Measurements from ENCODE around the gene VPS16.

DNA sequence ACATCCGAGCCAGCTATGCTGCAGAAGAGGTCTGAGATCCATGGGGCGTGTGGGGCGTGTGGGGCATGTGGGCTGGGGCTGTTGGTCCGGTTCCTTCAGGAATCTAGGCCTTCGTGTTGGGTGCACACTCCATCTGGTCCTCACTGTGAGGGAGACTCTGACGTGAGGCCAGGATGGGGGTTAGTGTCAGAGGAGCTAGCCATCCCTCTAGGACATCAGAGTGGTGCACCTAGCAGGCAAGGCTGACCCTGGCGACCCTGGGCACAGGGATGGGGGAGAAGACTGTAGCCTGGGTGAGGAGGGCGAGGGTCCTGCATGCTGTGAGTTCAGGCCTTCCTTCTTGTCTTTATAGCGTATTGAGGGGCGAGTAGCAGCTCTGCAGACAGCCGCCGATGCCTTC, 24.1 kb downstream of the VPS16 start:
- TF ChIP-seq, protein P1, sequence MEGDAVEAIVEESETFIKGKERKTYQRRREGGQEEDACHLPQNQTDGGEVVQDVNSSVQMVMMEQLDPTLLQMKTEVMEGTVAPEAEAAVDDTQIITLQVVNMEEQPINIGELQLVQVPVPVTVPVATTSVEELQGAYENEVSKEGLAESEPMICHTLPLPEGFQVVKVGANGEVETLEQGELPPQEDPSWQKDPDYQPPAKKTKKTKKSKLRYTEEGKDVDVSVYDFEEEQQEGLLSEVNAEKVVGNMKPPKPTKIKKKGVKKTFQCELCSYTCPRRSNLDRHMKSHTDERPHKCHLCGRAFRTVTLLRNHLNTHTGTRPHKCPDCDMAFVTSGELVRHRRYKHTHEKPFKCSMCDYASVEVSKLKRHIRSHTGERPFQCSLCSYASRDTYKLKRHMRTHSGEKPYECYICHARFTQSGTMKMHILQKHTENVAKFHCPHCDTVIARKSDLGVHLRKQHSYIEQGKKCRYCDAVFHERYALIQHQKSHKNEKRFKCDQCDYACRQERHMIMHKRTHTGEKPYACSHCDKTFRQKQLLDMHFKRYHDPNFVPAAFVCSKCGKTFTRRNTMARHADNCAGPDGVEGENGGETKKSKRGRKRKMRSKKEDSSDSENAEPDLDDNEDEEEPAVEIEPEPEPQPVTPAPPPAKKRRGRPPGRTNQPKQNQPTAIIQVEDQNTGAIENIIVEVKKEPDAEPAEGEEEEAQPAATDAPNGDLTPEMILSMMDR (IDR thresholded peaks at IDR 0.05) = no peak
- no peak for TF ChIP-seq EP300 (IDR thresholded peaks at IDR 0.05)
- TF ChIP-seq POLR2A (IDR thresholded peaks at IDR 0.05) = no peak

Measured in suprapubic skin (tissue), 3 donors.